OCI-LY1 (cell line): Measurements from ENCODE around the gene FBXW12.

Experiments
- EZH2 ChIP-seq: fragments of 200-600 bp; sonication (generic), shearing (Covaris generic); IDR thresholded peaks from 2 replicates; pipeline ENCODE4 v1.8.0; 2017; ENCODE audit warnings: borderline replicate concordance, mixed run types, mild to moderate bottlenecking, antibody characterized with exemption, low read length, moderate library complexity, mixed read lengths
- TF ChIP-seq, protein P1 (sequence below): fragments of 200-600 bp; sonication (generic), shearing (Covaris generic); IDR thresholded peaks from 2 replicates; pipeline ENCODE4 v1.5.1; 2017; ENCODE audit warnings: mild to moderate bottlenecking, antibody characterized with exemption, low read length, moderate library complexity, mixed read lengths

DNA sequence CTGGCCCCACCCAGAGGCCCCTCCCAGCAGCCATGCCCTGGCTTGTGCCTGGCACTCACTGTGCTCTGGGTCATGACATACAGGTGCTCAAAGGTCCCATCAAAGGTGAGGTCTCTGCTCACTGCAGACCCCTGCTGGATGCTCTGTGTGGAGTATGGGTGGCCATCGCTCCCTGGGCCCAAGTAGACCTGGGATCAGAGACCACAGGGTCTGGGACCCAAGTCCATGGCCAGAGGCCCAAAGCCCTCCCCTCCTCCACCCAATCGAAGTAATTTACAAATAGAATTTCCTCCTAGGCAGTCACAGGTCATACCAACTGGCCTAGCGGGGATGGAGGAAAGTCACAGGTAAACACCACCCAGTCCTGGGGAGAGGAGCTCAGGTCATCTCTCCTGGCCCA is 50.3 kb downstream of the FBXW12 start:
- TF ChIP-seq, protein P1, sequence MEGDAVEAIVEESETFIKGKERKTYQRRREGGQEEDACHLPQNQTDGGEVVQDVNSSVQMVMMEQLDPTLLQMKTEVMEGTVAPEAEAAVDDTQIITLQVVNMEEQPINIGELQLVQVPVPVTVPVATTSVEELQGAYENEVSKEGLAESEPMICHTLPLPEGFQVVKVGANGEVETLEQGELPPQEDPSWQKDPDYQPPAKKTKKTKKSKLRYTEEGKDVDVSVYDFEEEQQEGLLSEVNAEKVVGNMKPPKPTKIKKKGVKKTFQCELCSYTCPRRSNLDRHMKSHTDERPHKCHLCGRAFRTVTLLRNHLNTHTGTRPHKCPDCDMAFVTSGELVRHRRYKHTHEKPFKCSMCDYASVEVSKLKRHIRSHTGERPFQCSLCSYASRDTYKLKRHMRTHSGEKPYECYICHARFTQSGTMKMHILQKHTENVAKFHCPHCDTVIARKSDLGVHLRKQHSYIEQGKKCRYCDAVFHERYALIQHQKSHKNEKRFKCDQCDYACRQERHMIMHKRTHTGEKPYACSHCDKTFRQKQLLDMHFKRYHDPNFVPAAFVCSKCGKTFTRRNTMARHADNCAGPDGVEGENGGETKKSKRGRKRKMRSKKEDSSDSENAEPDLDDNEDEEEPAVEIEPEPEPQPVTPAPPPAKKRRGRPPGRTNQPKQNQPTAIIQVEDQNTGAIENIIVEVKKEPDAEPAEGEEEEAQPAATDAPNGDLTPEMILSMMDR: peak; percentile 26; the same call in 1 of the 2 replicates
- TF ChIP-seq EZH2: no peak
